Fibroblast of the aortic adventitia (primary cell): ENCODE results near the gene AGBL4. TPM values are rescaled to one million over a fixed set of nuclear protein-coding genes. Genes with fewer than 3 reads are reported as not detected.

ENCODE experiments used
- DNase-seq: peaks from one replicate; pipeline ENCODE4 v3.0.0-alpha.2; 2010; ENCODE audit warnings: low read depth
- H3K4me3 ChIP-seq: 2 replicates; pipeline ENCODE4 v1.5.1; 2011; ENCODE audit warnings: low read depth, mild to moderate bottlenecking, control low read depth, low read length, moderate library complexity
- total RNA-seq: library from RNA; depleted of rRNA; stranded (reverse); fragments of >200 nt; gene quantifications from 2 replicates; pipeline ENCODE4 v1.2.3, GENCODE V29; 2012; ENCODE audit warnings: low replicate concordance
- TF ChIP-seq, protein P1 (sequence below): IDR thresholded peaks from 2 replicates; pipeline ENCODE4 v1.5.1; 2011; ENCODE audit warnings: mild to moderate bottlenecking, low read length, control low read depth, inconsistent platforms; ENCODE audit not compliant: insufficient read depth

AGBL4 gene
- total RNA-seq, 1 donor = not detected

DNA sequence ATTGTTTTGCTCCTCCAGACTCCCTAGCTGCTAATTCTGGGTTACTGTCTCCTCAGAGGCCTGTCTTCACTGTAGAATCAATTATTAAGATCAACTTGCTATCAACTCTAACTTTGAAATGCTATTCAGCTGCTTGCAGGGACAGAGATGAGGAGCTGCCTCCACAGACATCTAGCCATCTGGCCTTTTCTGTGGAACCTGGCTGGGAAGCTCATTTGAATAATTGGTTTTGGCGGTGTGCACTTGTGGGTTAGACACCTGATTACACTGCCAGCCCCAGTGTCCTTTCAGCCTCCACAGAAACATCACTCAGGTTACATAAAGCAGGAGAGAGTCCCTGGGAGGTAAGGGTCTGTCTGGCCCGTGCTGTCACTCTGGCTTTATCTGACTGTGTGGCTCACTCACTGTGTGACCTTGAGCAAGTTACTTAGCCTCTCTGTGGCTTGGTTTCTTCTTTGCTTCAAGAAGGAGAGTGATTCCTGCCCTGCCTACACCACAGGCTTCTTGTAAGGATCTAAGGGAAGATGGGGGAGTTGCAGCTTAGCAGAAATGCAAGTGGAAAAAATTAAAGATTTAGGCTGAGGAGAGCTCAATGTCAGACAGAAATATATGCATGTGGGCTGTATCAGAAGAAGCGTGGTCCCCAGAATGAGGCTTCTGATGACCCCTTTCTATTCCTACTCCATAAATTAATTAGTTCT lies 1378.7 kb downstream of the AGBL4 start:
- no peak overlapping the region for H3K4me3 ChIP-seq
- no peak for DNase-seq
- TF ChIP-seq, protein P1, sequence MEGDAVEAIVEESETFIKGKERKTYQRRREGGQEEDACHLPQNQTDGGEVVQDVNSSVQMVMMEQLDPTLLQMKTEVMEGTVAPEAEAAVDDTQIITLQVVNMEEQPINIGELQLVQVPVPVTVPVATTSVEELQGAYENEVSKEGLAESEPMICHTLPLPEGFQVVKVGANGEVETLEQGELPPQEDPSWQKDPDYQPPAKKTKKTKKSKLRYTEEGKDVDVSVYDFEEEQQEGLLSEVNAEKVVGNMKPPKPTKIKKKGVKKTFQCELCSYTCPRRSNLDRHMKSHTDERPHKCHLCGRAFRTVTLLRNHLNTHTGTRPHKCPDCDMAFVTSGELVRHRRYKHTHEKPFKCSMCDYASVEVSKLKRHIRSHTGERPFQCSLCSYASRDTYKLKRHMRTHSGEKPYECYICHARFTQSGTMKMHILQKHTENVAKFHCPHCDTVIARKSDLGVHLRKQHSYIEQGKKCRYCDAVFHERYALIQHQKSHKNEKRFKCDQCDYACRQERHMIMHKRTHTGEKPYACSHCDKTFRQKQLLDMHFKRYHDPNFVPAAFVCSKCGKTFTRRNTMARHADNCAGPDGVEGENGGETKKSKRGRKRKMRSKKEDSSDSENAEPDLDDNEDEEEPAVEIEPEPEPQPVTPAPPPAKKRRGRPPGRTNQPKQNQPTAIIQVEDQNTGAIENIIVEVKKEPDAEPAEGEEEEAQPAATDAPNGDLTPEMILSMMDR = no peak

DNA sequence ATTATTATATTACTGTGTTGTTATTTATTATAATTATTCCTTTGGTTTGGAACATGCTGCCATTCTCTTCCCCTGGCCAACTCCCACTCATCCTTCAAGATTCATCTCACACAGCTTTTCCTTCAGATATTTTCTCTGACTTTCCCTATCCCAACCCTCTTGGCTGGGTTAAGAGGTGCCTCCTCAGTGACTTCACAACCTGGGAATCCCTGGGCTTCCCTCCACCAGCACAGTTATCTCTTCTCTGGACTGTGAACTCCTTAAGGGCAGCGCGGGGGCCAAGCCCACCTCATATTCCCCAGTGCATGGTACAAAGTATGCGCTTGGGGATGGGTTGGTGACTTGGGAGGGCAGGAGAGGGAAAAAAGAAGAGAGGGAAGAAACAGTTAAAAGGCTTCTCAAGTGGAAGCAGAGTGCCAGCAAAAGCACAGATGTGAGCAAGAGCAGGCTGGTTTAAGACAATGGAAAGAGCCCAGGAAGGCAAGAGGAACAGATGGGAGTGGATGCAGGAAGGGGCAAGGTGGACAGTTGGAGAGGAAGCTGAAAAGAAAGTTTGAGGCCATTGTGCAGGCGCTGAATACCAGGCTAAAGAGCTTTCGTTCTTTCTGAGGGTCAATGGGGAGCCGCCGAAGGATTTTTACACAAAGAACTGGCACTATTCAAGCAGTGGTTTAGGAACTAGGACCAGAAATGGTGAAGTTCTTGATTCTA lies 1379.4 kb downstream of the AGBL4 start:
- TF ChIP-seq, protein P1 = no peak
- no peak overlapping the region for H3K4me3 ChIP-seq
- DNase-seq = no peak

DNA sequence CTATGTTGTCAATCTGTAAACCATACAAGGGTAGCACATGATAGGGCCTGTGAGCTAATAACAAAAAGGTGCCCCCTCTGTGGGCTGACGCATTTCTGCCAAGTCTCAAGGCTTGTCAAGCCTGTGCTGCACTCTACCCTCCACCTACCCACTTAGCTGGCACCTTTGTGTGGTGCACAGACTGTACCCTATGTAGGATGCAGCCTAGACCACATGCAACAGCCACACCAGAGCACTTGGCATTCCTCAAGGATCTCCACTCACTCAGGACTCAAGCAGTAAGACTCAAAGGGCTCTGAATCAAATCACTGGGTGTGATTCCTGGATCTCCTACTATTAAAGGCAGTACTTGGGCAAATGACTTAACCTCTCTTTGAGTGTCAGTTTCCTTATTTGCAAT lies 1380.6 kb downstream of the AGBL4 start:
- TF ChIP-seq, protein P1 = no peak
- no peak overlapping the region for H3K4me3 ChIP-seq
- no peak for DNase-seq

DNA sequence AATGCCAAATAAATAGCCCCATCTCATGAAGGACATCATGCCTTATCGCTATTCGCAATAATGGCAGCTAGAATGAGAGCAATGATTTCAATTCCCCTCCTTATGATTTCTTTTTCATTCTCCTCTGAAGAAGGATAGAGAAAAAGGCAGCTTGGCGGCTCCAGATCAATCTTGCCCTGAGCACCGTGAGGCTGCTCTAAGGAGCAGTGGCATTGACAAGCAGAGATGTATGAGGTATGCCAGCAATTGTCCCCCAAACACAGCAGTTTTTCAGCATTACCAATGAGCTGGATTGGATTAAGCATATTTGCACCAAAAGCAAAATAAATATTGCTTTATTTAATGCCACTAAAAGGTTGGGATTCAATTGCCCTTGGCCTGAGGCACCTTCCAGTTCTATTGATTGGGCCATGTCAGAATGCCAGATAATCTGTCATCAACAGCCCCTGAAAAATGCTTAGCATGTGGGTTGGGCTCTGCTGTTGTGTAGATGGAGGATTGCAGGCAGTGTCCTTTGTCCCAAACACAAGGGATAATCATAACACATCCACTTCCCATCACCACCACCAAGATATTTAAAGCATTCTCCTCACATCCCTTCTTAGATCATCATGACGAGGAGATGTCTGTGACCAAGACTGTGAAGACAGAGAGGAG lies 1382.8 kb downstream of the AGBL4 start:
- TF ChIP-seq, protein P1 = no peak
- DNase-seq = no peak
- H3K4me3 ChIP-seq = no peak overlapping the region

DNA sequence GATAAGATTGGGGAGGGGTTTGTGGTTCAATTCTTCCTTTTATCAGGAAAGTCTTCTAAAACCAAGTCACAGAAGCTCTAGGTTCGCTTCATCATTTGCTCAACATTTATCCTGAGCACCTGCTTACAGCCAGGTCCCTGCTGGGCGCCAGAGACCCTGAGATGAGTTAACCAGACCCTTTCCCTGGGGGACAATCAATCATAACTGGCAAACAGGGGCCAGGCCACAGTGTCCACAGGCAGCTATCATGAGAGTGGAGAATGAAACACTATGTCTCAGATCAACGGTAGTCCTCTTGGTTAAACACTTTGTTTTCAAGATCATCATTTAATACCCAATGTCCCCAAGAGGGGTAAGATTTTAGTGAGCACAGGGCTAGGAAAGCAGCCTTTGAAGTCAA lies 1393.9 kb downstream of the AGBL4 start:
- H3K4me3 ChIP-seq = no peak overlapping the region
- TF ChIP-seq, protein P1 = no peak
- DNase-seq = no peak

DNA sequence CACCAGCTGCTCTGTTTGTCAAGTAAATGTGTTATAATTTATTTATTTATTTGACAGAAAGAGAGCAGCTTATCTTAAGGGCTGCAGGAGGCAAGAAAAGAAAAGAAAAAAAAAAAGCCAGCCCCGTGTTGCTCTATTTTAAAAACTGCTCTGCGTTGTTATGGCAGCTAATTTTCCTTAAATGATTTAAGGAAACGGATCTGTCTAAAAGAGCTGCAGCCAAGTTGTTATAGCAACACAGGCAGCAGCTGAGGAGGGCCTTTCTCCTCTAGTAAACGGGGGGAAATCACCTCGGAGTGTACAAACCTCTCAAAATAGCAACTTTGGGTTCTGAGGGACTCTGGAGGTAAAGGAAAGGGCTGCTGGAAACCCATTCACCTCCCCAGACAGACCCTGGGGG lies 1396.3 kb downstream of the AGBL4 start:
- no peak for DNase-seq
- H3K4me3 ChIP-seq = no peak overlapping the region
- TF ChIP-seq, protein P1 = no peak
